ENCODE results near the gene PLXNB2.

Gene PLXNB2

DNA sequence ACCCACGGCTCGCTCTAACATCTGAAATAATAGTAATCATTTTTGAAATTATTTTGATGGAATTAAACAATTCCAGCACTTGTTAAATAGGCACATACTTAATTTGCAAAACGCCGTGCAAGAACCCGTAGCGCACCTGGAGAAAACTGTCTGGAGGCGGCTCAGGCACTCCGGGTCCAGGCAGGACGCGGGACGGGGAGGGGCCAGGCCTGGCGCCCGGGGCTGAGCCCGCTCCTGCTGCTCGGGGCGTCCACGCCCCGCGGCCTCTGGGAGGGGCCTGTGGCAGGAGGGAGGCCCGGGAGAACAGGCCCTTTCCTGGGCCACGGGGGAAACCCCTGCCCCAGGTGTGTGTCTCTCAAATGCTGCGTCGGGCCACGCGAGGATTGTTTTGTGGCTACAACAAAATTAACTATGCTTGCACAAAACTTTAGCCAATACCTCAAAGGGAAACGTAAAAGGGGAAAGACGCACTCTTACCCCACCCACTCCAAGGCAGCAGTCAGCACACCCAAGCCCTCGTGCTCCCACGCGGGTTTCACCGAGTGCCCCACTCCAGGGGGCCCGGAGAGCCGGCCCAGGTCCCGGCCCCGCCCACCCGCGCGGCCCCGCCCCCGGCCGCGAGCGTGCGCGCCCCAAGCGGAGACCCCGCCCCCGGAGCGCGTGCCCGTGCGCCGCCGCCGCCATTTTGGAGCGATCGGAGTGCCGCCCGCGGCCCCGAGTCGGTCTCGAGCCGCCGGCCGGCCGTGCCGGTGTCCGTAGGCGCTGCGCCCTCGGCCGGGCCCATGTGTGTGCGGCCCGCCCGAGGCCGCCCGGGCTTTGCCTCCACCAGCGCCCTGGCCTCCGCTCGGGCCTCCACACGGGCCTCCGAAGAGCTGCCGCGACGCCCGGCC, 35.5 kb upstream of the PLXNB2 start, which contains the start of gene PPP6R2:
TSS of gene PPP6R2 (plus strand) at position 677 of the 890 bp plus-strand sequence. CDS start 50,582 bp downstream, outside the sequence.
- TF ChIP-seq, protein P1, sequence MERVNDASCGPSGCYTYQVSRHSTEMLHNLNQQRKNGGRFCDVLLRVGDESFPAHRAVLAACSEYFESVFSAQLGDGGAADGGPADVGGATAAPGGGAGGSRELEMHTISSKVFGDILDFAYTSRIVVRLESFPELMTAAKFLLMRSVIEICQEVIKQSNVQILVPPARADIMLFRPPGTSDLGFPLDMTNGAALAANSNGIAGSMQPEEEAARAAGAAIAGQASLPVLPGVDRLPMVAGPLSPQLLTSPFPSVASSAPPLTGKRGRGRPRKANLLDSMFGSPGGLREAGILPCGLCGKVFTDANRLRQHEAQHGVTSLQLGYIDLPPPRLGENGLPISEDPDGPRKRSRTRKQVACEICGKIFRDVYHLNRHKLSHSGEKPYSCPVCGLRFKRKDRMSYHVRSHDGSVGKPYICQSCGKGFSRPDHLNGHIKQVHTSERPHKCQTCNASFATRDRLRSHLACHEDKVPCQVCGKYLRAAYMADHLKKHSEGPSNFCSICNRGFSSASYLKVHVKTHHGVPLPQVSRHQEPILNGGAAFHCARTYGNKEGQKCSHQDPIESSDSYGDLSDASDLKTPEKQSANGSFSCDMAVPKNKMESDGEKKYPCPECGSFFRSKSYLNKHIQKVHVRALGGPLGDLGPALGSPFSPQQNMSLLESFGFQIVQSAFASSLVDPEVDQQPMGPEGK (CRISPR knock-in tag; IDR thresholded peaks at IDR 0.05; ENCODE audit: borderline replicate concordance): no peak
- TF ChIP-seq CSDC2 (CRISPR knock-in tag; IDR thresholded peaks at IDR 0.05) (no peak), PPARA (CRISPR knock-in tag; IDR thresholded peaks at IDR 0.05; ENCODE audit: borderline replicate concordance) (no peak), ZNF8 (CRISPR knock-in tag; IDR thresholded peaks at IDR 0.05) (no peak)
- peak; percentile 95 for ATAC-seq

DNA sequence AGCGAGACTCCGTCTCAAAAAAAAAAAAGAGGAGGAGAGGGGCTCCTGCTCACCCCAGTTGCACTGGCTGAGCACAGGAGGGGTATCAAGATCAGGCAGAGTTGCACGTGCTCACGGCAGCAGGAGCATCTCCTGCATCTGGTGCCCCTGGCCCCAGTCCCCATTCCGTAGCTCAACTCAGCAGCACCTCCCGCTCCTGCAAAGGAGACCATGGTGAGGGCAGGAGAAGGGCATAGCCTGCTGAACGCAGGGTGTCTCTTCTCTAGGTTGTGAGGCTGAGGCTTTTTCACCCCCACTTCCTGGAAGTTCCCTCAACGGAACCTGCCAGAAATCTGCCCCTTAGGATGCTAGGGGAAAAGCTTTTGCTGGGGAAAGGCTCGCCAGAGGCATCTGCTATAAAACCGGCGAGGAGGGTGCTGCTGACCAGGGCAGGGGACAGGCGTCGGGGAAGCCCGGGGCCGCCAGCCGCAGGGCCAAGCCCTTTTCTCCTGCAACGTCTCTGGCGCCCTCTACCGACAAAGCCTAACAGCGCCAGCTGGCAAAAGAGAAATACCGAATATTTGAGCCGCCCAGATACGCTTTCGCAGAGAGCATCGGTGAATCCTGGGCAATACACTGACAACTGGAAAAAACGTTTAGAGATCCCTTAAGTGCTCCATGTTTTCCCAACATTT, 34.7 kb upstream of the PLXNB2 start:
- TF ChIP-seq ISL1 (CRISPR knock-in tag; IDR thresholded peaks at IDR 0.05) (no peak), RARB (CRISPR knock-in tag; IDR thresholded peaks at IDR 0.05) (no peak), TCF4 (CRISPR knock-in tag; IDR thresholded peaks at IDR 0.05; ENCODE audit: borderline replicate concordance) (no peak), ZNF70 (CRISPR knock-in tag; IDR thresholded peaks at IDR 0.05) (no peak), ESRRG (CRISPR knock-in tag; IDR thresholded peaks at IDR 0.05) (no peak), ZFP30 (CRISPR knock-in tag; IDR thresholded peaks at IDR 0.05) (no peak)
- ATAC-seq: peak; percentile 93

- ATAC-seq: no peak
- TF ChIP-seq ISL1 (CRISPR knock-in tag; IDR thresholded peaks at IDR 0.05) (no peak), CSDC2 (CRISPR knock-in tag; IDR thresholded peaks at IDR 0.05) (no peak), ZFP30 (CRISPR knock-in tag; IDR thresholded peaks at IDR 0.05) (no peak), PPARA (CRISPR knock-in tag; IDR thresholded peaks at IDR 0.05; ENCODE audit: borderline replicate concordance) (no peak), BACH2 (CRISPR knock-in tag; IDR thresholded peaks at IDR 0.05; ENCODE audit: borderline replicate concordance) (no peak), ZFP3 (CRISPR knock-in tag; IDR thresholded peaks at IDR 0.05) (no peak), SNAI2 (CRISPR knock-in tag; IDR thresholded peaks at IDR 0.05) (no peak), ZNF565 (CRISPR knock-in tag; conservative IDR thresholded peaks at IDR 0.05; ENCODE audit: low read depth) (no peak), ARNTL (CRISPR knock-in tag; IDR thresholded peaks at IDR 0.05; ENCODE audit: borderline replicate concordance, low read depth) (no peak), OSR1 (CRISPR knock-in tag; IDR thresholded peaks at IDR 0.05) (no peak)
- TF ChIP-seq, protein P2, sequence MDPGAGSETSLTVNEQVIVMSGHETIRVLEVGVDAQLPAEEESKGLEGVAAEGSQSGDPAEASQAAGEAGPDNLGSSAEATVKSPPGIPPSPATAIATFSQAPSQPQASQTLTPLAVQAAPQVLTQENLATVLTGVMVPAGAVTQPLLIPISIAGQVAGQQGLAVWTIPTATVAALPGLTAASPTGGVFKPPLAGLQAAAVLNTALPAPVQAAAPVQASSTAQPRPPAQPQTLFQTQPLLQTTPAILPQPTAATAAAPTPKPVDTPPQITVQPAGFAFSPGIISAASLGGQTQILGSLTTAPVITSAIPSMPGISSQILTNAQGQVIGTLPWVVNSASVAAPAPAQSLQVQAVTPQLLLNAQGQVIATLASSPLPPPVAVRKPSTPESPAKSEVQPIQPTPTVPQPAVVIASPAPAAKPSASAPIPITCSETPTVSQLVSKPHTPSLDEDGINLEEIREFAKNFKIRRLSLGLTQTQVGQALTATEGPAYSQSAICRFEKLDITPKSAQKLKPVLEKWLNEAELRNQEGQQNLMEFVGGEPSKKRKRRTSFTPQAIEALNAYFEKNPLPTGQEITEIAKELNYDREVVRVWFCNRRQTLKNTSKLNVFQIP (CRISPR knock-in tag; IDR thresholded peaks at IDR 0.05; ENCODE audit: borderline replicate concordance, low read depth): no peak
- TF ChIP-seq, protein P1 (CRISPR knock-in tag; IDR thresholded peaks at IDR 0.05; ENCODE audit: borderline replicate concordance): no peak
- TF ChIP-seq, protein P3, sequence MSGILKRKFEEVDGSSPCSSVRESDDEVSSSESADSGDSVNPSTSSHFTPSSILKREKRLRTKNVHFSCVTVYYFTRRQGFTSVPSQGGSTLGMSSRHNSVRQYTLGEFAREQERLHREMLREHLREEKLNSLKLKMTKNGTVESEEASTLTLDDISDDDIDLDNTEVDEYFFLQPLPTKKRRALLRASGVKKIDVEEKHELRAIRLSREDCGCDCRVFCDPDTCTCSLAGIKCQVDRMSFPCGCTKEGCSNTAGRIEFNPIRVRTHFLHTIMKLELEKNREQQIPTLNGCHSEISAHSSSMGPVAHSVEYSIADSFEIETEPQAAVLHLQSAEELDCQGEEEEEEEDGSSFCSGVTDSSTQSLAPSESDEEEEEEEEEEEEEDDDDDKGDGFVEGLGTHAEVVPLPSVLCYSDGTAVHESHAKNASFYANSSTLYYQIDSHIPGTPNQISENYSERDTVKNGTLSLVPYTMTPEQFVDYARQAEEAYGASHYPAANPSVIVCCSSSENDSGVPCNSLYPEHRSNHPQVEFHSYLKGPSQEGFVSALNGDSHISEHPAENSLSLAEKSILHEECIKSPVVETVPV (CRISPR knock-in tag; IDR thresholded peaks at IDR 0.05): no peak
Observed at GRCh38 chr22:50339945-50340879, 32.8 kb upstream of the PLXNB2 start.
